HCT116 (cell line): ENCODE measurements around the gene VWA5B1. TPM values are rescaled to one million over a fixed set of nuclear protein-coding genes. Genes with fewer than 3 reads are reported as not detected.

Experiments used
- ATAC-seq: fragments of 200-7000 bp; cut with Tn5 transposase; 2 replicates; pipeline ENCODE4 v1.9.1; 2020; ENCODE audit warnings: mild to moderate bottlenecking, moderate library complexity
- BruUV-seq: library from RNA; stranded (reverse); fragments of 400-500 nt; replicated peaks from 2 replicates; lab custom pipeline; 2021; lab: Mats Ljungman, UMichigan
- CTCF ChIA-PET: fragments of 300-600 bp; sonication (Branson Sonifier 250); formaldehyde crosslinking; loops from one replicate; lab custom pipeline; 2021; ENCODE audit warnings: antibody characterized with exemption; lab: Charles Lee
- POLR2A ChIA-PET: fragments of 300-600, 350-600 bp; sonication (Branson Sonifier 250); formaldehyde crosslinking; loops from one replicate; lab custom pipeline; 2021; ENCODE audit warnings: antibody characterized with exemption; lab: Charles Lee
- RAD21 ChIA-PET, 2 experiments: fragments of 300-600 bp; sonication (Branson Sonifier 250); formaldehyde crosslinking; loops; one replicate each; lab custom pipeline; 2023; ENCODE audit warnings: low total read pairs in 2 of 2; ENCODE audit not compliant: uncharacterized antibody in 2 of 2, unreplicated experiment in 2 of 2, low non-redundant PET in 1 of 2; lab: Charles Lee
- DNase-seq: peaks from one replicate; pipeline ENCODE4 v3.0.0-alpha.2; 2010; ENCODE audit warnings: low read depth, low spot score
- H2AFZ ChIP-seq: fragments of 200-600 bp; shearing (Covaris generic), sonication (generic); 2 replicates; pipeline ENCODE4 v1.6.1; 2017; ENCODE audit warnings: low read depth, mixed run types, mixed read lengths, antibody characterized with exemption, low read length; ENCODE audit not compliant: poor library complexity, severe bottlenecking
- H3K27ac ChIP-seq: 2 replicates; pipeline ENCODE4 v1.5.1; 2012; ENCODE audit warnings: low read depth, low read length
- H3K27me3 ChIP-seq: fragments of 200-600 bp; sonication (generic); 2 replicates; pipeline ENCODE4 v1.6.1; 2016; ENCODE audit warnings: mixed run types, low read length, mixed read lengths; ENCODE audit not compliant: insufficient read depth
- H3K36me3 ChIP-seq, 2 experiments: fragments of 200-500 bp in 1 of 2; fragments of 200-600 bp in 1 of 2; sonication (Bioruptor generic) in 1 of 2; sonication (generic) in 1 of 2; 2 replicates each; pipeline versions ENCODE4 v1.5.1 to v1.6.1; 2014 to 2016; ENCODE audit warnings: low read length in 2 of 2, inconsistent platforms in 1 of 2, mixed read lengths in 1 of 2, mixed run types in 1 of 2; ENCODE audit not compliant: insufficient read depth in 2 of 2, control insufficient read depth in 1 of 2
- H3K4me1 ChIP-seq, 2 experiments: fragments of 200-600 bp in 1 of 2; sonication (generic) in 1 of 2; 2 replicates each; pipeline versions ENCODE4 v1.5.1 to v1.6.1; 2012 to 2017; ENCODE audit warnings: low read length in 2 of 2, inconsistent platforms in 1 of 2, mild to moderate bottlenecking in 1 of 2, mixed read lengths in 1 of 2, mixed run types in 1 of 2, moderate library complexity in 1 of 2; ENCODE audit not compliant: insufficient read depth in 2 of 2, control insufficient read depth in 1 of 2
- H3K4me2 ChIP-seq: fragments of 200-600 bp; sonication (generic); 2 replicates; pipeline ENCODE4 v1.6.1; 2017; ENCODE audit warnings: mixed run types, low read length, mixed read lengths
- H3K4me3 ChIP-seq, 2 experiments: fragments of 200-600 bp in 1 of 2; sonication (generic) in 1 of 2; replicated peaks in 1 of 2; 2 replicates each; pipeline ENCODE4 v1.5.1; 2011 to 2016; ENCODE audit warnings: low read length in 2 of 2, control low read depth in 1 of 2, low read depth in 1 of 2, mild to moderate bottlenecking in 1 of 2, mixed read lengths in 1 of 2, mixed run types in 1 of 2
- H3K79me2 ChIP-seq: fragments of 200-600 bp; sonication (generic); 2 replicates; pipeline ENCODE4 v1.6.1; 2017; ENCODE audit warnings: mild to moderate bottlenecking, mixed run types, low read length, moderate library complexity, mixed read lengths; ENCODE audit not compliant: insufficient read depth
- H3K9ac ChIP-seq: fragments of 200-600 bp; sonication (generic); 2 replicates; pipeline ENCODE4 v1.6.1; 2016; ENCODE audit warnings: low read length, mixed read lengths
- H3K9me2 ChIP-seq: fragments of 200-600 bp; sonication (generic), shearing (Covaris generic); 2 replicates; pipeline ENCODE4 v1.6.1; 2017; ENCODE audit warnings: mixed run types, mild to moderate bottlenecking, moderate library complexity; ENCODE audit not compliant: insufficient read depth
- H3K9me3 ChIP-seq, 2 experiments: fragments of 200-500 bp in 1 of 2; fragments of 200-600 bp in 1 of 2; sonication (Bioruptor generic) in 1 of 2; sonication (generic) in 1 of 2; 2 replicates each; pipeline ENCODE4 v1.6.1; 2014 to 2017; ENCODE audit warnings: low read length in 2 of 2, mixed read lengths in 2 of 2, inconsistent platforms in 1 of 2, low read depth in 1 of 2, mild to moderate bottlenecking in 1 of 2, mixed run types in 1 of 2, moderate library complexity in 1 of 2; ENCODE audit not compliant: control insufficient read depth in 1 of 2, insufficient read depth in 1 of 2
- H4K20me1 ChIP-seq: fragments of 200-600 bp; sonication (generic), shearing (Covaris generic); 2 replicates; pipeline ENCODE4 v1.6.1; 2017; ENCODE audit warnings: mixed run types, mild to moderate bottlenecking, moderate library complexity; ENCODE audit not compliant: insufficient read depth
- CBX3 ChIP-seq: IDR thresholded peaks from 2 replicates; pipeline ENCODE4 v1.6.1; 2012; ENCODE audit warnings: low read depth
- EZH2 ChIP-seq: fragments of 200-600 bp; sonication (generic); IDR thresholded peaks from 2 replicates; pipeline ENCODE4 v1.6.1; 2017; ENCODE audit warnings: antibody characterized with exemption, mixed run types
- SP1 ChIP-seq: IDR thresholded peaks from 2 replicates; pipeline ENCODE4 v1.6.1; 2012; ENCODE audit warnings: low read depth
- TCF7L2 ChIP-seq: IDR thresholded peaks from 2 replicates; pipeline ENCODE4 v1.7.0; 2011; ENCODE audit warnings: borderline replicate concordance, inconsistent platforms; ENCODE audit not compliant: insufficient read depth, insufficient read length; ENCODE audit errors: extremely low read depth
- ZNF274 ChIP-seq: fragments of 200-500 bp; sonication (Bioruptor generic); IDR thresholded peaks from 2 replicates; pipeline ENCODE4 v1.6.1; 2014; ENCODE audit warnings: mild to moderate bottlenecking, low read depth, low read length, inconsistent platforms
- intact Hi-C: fragments of 100-400 bp; cut with micrococcal nuclease; formaldehyde crosslinking; loops from 2 replicates; pipeline ENCODE4 v1.10.0; 2022
- total RNA-seq: library from RNA; stranded (reverse); gene quantifications from one replicate; pipeline ENCODE4 v1.2.1, GENCODE V29; 2021; ENCODE audit not compliant: unreplicated experiment

The VWA5B1 gene
- total RNA-seq, 1 experiment from 2014 or later, result not detected

DNA sequence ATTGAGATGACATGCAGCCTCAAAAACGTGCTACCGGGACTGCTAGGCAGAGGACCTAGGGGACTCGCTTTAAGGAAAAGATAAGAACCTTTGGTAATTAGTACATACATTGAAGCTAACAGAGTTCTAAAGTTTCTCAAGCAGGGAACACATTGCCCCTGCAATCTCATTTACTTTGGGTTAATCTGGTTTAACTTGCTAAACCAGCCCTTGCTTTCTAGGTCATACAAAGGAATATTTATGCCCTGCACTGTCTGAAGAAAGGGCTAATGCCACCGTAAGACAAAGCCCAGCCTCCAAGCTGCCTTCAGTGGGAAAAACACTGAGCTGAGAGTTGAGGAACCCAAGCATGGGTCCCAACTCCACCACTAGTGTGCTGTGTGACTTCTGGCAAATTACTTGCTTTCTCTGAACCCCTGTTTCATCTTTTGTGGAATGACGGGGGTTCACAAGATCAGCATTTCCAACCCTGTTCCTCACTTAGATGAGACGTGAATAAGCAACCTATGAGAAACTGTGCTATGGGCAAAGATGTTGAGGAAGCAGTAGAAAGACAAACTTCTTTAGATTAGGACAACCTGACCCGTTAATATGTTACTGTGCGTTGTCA is 66.3 kb downstream of the VWA5B1 start:
- peaks cover 13 to 24% of the 10 kb centered on the region in 2 experiments; a peak in 3 of 4 replicates for H3K4me1 ChIP-seq
- H4K20me1 ChIP-seq, result no peaks in the 10 kb centered on the region
- ATAC-seq (no peak), DNase-seq (no peak)
- intact Hi-C loops, result no loop called here
- no peak overlapping the region for H3K4me3 ChIP-seq
- TF ChIP-seq CBX3, result no peak
- no peak for TF ChIP-seq SP1
- TF ChIP-seq EZH2, result no peak
- no peak overlapping the region for H3K4me2 ChIP-seq
- H3K27ac ChIP-seq, result no peak overlapping the region
- RAD21 ChIA-PET, result no interaction called here
- H2AFZ ChIP-seq, result no peak overlapping the region
- no peaks in the 10 kb centered on the region for H3K36me3 ChIP-seq
- CTCF ChIA-PET, result no interaction called here
- H3K79me2 ChIP-seq, result no peaks in the 10 kb centered on the region
- H3K9me2 ChIP-seq, result no peaks in the 10 kb centered on the region
- POLR2A ChIA-PET, result no interaction called here
- H3K9me3 ChIP-seq, result no peaks in the 10 kb centered on the region
- no peak overlapping the region for H3K9ac ChIP-seq
- no peaks in the 10 kb centered on the region for H3K27me3 ChIP-seq
- BruUV-seq, result no TSS peak

DNA sequence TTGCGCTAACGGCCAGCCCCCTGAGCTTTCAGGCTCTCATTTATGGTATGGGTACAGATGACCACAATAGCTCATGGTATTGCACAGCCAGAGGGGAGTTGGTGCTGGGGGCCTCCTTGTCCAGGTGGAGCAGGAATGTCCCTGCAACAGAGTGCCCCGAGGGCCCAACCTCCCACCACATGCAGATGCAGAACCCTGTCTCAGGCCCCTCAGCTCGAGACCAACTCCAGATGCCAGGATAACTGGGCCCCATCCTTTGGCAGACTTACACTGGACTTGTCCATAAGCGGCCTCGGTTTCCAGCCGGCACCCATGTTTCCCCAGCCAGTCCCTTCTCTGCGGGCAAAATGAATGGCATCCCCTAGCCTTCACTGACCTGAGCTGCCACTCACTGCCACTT is 67.1 kb downstream of the VWA5B1 start:
- H3K27me3 ChIP-seq, result no peaks in the 10 kb centered on the region
- POLR2A ChIA-PET, result no interaction called here

More for the DNA sequence above, 67.1 kb downstream of the VWA5B1 start:
- H3K9me3 ChIP-seq, result no peaks in the 10 kb centered on the region
- TF ChIP-seq ZNF274 (no peak), TCF7L2 (no peak), SP1 (no peak)
- H3K4me1 ChIP-seq, result peaks cover 13 to 24% of the 10 kb centered on the region in 2 experiments; a peak in 3 of 4 replicates
- no peak overlapping the region for H3K27ac ChIP-seq
- H2AFZ ChIP-seq, result no peak overlapping the region
- no peaks in the 10 kb centered on the region for H4K20me1 ChIP-seq
- CTCF ChIA-PET, result no interaction called here
- BruUV-seq, result no TSS peak
- H3K9ac ChIP-seq, result no peak overlapping the region
- ATAC-seq (no peak), DNase-seq (no peak)
- intact Hi-C loops, result no loop called here
- no peaks in the 10 kb centered on the region for H3K36me3 ChIP-seq
- H3K79me2 ChIP-seq, result no peaks in the 10 kb centered on the region
- RAD21 ChIA-PET, result no interaction called here
- no peak overlapping the region for H3K4me2 ChIP-seq
- no peak overlapping the region for H3K4me3 ChIP-seq
- H3K9me2 ChIP-seq, result no peaks in the 10 kb centered on the region
